ENCODE results near the gene WDR38.

The WDR38 gene

DNA sequence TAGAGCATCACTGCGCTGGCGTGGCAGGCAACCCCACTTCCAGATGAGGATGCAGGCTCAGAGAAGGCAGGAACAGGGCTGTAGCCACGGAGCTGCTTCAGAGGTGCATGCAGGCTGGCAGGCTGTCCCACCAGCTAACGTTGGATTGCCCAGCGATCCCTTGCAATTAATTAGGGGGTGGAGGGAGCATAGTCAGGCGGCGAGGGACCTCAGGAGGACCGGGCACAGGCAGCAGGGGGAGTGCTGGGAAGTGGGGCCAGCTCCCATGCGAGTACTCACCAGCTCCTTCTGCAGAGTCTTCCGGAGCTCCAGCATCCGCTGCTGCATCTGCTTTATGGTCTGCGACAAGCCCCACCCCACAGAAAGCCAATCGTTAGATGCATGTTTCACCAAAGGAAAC is 29.0 kb downstream of the WDR38 start:
- no peak for DNase-seq (ENCODE audit: low spot score)

DNA sequence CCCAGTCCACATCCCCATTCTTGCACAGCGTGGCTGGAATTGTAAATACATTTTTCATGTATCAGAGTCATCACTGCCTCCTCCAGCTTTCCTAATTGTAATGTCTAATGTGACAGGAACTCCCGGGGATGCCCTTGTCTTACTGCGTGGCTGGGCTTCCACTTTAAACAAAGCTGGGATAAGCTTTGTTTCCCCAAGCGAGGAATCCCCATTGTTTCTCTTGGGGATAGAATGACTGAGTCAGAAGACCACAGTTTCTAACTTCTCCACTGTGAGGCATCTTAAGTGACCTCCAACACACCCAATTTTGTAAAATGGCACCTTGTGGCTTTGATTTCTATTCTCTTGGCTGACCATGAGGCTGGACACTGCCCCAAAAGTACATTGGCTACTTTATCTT is 31.1 kb downstream of the WDR38 start:
- no peak for DNase-seq (ENCODE audit: low spot score)

DNA sequence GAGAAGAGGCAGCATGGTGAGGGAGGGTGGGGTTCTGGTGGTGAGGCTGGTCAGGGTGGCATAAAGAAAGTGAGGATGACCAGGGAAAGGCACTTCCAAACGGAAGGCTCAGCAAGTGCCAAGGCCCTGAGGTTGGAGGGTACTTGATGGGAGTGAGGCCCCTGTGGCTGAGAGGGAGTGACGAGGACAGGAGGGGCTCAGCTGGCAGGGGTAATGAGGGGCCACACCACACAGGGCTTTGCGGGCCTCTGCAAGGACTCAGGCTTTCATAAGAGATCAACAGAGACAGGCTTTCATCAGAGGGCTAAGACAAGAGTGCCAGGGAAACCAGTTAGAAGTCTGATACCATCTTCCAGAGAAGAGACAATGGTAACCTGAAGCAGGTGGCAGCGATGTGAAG is 32.3 kb downstream of the WDR38 start:
- no peak for DNase-seq (ENCODE audit: low spot score)

DNA sequence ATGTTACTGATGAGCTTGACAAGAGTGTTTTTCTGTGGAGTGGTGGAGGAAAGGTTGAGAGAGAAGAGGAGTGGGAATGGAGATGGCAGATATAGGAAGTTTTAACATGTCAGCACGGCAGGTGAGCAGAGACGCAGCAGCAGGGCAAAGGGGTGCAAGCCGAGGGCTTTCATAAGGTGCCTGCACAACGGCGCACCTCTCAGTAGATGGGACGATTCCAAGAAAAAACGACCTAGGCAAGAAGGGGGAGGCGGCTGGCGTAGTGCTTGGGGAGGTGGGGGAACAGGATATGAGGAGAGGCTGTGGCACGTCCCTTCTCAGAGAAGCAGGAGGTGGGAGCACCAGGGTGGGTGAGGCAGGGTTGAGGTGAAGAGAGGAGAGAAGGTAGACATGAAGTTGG is 33.2 kb downstream of the WDR38 start:
- DNase-seq (ENCODE audit: low spot score), result no peak

DNA sequence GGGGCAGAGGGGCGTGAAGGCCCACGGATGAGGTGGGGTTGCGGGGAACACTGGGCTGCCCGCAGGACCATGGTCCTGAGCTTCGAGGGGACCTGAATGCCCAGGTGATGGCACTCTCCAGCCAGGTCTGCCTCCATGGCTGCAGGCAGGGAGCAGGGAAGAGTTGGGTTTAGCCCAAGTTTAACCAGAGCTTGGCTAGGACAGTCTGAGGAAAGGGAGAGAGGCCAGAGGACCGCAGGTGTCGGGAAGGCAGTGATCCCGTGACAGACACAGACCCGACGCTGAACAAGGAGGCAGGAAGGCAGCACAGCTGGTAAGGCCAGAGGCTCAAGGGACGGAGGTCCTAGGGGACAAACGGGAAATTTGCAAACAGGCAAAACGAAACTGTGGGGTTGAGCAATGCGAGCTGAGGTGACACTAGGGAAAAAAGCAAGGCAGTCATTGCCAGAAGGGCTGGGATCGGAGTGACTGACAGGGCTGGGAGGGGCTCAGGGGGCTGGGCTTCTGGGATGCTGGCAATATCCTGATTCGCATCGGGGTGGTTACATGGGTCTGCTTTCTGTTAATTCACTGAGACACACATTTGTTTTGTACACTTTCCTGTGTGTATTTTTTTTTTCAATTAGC is 33.7 kb downstream of the WDR38 start:
- no peak for DNase-seq (ENCODE audit: low spot score)

DNA sequence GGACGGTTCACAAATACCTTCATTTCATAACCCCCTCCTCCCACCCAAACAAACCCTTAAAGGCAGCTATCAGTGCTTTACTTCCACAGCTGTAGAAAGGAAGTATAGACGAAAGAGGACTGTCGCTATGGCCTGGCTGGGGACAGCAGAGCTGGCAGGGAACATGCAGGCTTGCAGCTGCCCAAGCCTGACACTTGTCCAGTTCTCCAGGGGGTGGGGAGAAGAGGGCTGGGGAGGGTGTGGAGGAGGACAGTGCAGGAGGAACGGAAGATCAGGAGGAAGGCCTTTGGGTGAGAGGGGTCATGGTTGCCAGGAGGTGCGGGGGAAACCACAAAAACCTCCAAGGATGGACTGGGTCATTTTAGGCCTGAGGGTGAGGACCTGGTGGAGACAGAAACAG is 34.6 kb downstream of the WDR38 start:
- DNase-seq (ENCODE audit: low spot score), result no peak

DNA sequence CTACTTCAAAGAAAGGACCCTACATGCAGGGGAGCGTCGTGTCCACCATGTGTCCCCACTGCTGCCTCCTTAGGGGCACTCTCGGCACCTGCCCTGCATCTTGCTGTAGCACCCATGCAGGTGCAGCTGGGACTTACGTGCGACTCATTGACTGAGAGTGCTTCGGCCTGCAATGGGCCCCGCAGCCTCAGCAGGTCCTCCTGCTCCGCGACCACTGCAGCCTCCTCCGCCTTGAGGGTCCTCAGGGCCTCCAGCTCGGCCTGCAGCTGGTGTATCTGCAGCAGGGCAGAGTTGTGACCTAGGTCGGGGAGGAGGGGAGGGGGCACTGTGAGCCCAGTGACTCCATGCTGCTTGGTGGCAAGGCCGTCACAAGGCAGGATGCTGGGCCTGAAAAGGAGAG is 35.7 kb downstream of the WDR38 start:
- no peak for DNase-seq (ENCODE audit: low spot score)

DNA sequence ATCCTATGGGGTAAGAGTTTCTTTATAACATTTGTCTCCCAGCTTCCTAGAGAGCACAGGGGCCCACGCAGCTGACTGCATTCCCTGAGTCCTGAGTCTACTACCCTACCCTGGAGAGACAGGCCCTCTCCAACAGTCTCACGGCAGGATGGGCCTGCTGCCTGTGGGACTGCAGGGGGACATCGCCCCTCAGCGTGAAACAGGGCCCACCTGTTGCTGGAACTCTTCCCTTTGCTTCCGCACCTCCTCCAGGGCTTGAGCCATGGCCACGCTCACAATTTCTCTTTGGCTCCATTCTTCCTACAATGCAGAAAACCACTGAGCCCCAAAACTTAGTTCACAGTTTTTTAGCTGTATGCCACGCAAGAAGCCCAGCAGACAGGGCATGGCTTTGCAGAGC is 36.9 kb downstream of the WDR38 start:
- no peak for DNase-seq (ENCODE audit: low spot score)

DNA sequence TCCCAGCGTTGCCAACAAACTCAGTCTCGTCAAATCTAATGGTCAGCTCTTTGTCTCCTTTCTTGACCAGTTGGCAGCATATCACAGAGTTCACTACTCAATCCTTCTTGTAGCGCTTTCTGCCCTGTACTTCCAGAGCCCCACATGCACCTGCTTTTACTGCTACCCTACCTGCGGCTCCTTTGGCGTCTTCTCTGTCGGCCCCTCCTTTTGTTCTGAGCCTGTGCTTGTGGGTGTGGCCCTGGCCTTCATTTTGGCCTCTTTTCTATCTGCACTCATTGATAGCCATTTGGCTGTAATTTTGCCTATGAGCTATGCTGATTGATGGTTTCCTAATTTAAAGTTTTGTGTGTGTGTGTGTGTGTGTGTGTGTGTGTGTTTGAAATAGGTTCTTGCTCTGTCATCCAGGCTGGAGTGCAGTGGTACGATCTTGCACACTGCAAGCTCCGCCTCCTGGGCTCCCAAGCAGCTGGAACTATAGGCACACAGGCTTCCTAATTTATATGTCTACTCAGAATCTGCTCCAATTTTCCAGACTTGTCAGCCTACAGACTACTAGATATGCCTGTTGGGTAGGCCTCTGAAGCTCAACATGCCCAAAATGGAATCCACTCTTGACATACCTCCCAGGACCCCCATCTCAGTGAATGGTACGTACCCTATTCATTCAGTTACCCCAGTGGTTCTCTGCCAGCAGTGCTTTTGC is 40.9 kb downstream of the WDR38 start:
- no peak for DNase-seq (ENCODE audit: low spot score)

DNA sequence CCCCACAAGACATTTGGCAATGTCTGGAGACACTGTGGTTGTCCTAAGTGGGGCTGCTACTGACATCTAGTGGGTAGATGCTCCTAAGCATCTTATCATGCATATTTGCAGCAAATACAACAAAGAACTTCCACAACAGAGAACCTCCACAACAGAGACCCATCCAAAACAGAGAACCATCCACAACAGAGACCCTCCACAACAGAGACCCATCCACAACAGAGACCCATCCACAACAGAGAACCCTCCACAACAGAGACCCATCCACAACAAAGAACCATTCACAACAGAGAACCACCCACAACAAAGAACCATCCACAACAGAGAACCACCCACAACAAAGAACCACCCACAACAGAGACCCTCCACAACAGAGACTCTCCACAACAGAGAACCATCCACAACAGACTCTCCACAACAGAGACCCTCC is 41.5 kb downstream of the WDR38 start:
- DNase-seq (ENCODE audit: low spot score), result no peak

DNA sequence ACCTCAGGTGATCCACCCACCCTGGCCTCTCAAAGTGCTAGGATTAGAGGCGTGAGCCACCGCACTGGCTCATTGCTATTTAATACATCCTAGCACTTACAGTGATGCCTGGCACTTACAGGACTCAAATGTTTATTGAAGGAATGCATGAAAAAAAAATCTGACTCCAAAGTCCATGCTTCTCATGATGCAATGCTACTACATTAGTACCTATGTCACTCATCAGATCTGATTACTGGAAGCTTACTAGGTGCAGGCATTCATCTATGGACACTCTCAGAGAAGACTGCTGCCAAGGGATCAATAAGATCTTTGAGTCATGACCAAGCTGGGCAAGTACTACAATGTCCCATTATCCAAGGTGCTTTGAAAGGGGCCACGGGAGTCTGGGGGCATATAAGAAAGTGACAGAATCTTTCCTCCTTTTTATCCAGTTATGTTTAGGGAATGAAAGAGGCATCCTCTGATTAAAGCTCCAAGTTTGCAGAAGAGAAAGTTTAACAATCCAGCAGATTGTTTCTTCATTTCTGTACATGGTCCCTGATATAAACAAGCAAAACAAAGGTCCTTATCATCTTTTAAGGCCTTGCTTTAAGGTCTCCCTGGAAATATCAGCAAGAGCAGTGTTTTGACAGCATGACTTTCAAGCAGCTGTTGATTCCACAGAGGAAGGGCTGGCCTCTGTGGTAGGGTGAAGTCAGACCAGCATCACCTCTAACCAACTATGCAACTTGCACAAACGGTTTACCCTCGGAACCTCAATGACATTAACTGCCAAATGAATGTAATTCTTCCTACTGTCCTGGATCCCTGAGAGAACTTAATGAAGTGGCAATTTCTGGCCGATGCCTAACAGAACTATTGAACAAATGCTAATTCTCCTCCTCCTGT is 44.6 kb downstream of the WDR38 start:
- peak; percentile 52 for DNase-seq (ENCODE audit: low spot score)

DNA sequence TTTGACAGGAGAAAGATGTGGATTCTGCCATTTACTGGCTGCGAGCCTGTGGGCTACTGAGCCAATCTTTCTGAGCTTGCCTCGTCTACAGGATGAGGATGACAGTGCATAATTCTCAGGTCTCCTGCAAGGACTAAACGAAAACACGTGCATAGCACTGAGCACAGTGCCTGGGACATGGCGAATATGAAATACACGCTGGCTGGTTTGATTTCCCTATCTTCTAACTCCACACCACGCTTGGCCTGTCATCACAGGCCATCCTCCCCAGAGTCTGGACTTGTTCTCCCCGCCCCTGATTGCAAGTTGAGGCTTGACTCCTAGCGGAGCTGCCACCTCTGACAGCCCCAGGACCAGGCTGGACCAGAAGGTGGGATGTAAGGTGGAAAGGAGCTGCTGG is 46.6 kb downstream of the WDR38 start:
- DNase-seq (ENCODE audit: low spot score), result no peak

DNA sequence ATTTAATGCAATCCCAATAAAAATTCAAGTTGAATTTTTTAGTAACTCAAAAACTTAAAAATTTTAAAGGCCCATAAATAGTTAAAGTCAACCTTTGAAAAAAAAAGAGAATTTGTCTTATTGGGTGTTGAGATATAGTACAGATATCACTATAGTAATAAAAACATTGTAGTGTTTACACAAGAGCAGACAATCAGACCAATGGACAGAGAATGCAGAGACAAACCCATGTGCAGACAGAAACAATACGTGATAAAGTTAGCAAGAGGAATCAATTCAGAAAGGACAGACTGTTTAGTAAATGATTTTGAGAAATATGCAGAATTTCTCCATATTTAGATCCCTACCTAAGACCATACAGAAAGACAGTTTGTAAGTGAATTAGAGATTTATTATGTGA is 53.7 kb downstream of the WDR38 start:
- no peak for DNase-seq (ENCODE audit: low spot score)
